OCI-LY7 (cell line): ENCODE results near the gene MYLK.

ENCODE experiments used
- CTCF ChIP-seq: fragments of 200-600 bp; sonication (generic); conservative IDR thresholded peaks from 2 replicates; pipeline ENCODE4 v1.5.1; 2014; ENCODE audit warnings: mild to moderate bottlenecking, antibody characterized with exemption, low read length, moderate library complexity, mixed read lengths
- EZH2phosphoT487 ChIP-seq: fragments of 200-600 bp; sonication (generic); IDR thresholded peaks from 2 replicates; pipeline ENCODE4 v1.6.1; 2018; ENCODE audit warnings: low read depth, borderline replicate concordance, mild to moderate bottlenecking, mixed run types, antibody characterized with exemption, low read length, moderate library complexity, mixed read lengths

GRCh38 chr3:123831420-123831819, 52.7 kb downstream of the MYLK start:
- no peak for TF ChIP-seq CTCF
- no peak for TF ChIP-seq EZH2phosphoT487
